Measurements from ENCODE around the gene SYF2. TPM values are rescaled to one million over a fixed set of nuclear protein-coding genes. Genes with fewer than 3 reads are reported as not detected.

SYF2 gene
- total RNA-seq, 1 experiment from 2014 or later = 29.8 TPM

DNA sequence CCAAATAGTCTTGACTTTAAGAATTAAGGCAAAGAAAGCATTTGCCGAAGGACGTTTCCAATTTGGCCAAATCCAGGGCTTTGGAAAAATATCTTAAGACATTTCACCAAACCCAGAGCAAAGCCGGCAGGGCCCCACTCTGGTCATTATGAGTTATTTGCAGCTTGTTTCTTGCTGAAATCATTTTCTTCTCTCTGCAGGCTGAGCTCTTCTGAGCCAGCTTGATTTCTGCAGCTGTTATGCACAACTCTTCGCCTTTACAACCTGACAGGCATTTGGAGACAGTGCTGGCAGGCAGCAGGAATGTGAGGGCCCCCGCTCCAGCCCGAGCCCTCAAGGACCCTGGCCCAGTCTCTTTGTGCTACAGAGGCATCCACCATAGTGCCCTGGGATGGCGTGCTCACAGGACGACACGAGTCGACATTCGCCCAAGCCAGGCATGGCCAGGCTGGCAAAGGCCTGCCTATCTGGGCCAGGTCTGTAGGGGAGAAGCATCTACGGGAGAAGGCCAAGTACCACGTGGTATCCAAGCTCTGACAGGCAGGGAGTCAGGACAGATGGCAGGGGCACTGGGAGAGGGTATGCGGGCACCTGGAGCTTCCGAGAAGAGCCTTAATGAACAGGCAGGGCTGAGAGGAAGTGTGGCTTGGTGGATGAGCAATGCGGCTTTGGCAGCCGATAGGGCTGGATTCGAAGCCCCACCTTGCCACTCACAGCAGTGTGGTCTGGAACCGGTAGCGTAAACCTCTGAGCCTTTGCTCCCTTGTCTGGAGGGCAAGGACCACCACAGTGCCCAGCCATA is 32.3 kb downstream of the SYF2 start:
- H3K27me3 ChIP-seq (ENCODE audit: low read length) = 0 out of 2 replicates have a peak, but pooled peaks cover 2% of the 10 kb centered on the region
- no peak overlapping the region for H3K9ac ChIP-seq (ENCODE audit: low read length)
- 0 out of 2 replicates have a peak, but pooled peaks cover 3% of the 10 kb centered on the region for H3K4me1 ChIP-seq (ENCODE audit: insufficient read depth, low read length)
- no peak for ATAC-seq
- H3K9me2 ChIP-seq (replicated peaks; ENCODE audit: low read length) = no peaks in the 10 kb centered on the region
- H3F3A ChIP-seq (ENCODE audit: low read length, unreplicated experiment) = no peaks in the 10 kb centered on the region
- no peaks in the 10 kb centered on the region for H3K36me3 ChIP-seq (ENCODE audit: low read depth, low read length)
- DNase-seq = no peak
- no peak overlapping the region for H3K27ac ChIP-seq (ENCODE audit: low read length)
- no TSS peak for BruUV-seq (replicated peaks)
- intact Hi-C loops (cut with micrococcal nuclease) = no loop called here
- H3K9me3 ChIP-seq (ENCODE audit: low read length) = no peaks in the 10 kb centered on the region
- POLR2A ChIA-PET (ENCODE audit: unreplicated experiment) = no interaction called here
- no peak overlapping the region for H2AFZ ChIP-seq (ENCODE audit: low read length)
- H3K79me2 ChIP-seq (ENCODE audit: low read length) = no peaks in the 10 kb centered on the region
- H3K4me2 ChIP-seq (ENCODE audit: low read length) = no peak overlapping the region
- TF ChIP-seq EZH2phosphoT487 (IDR thresholded peaks at IDR 0.05; ENCODE audit: borderline replicate concordance, low read length) = no peak
- TF ChIP-seq, protein P1, sequence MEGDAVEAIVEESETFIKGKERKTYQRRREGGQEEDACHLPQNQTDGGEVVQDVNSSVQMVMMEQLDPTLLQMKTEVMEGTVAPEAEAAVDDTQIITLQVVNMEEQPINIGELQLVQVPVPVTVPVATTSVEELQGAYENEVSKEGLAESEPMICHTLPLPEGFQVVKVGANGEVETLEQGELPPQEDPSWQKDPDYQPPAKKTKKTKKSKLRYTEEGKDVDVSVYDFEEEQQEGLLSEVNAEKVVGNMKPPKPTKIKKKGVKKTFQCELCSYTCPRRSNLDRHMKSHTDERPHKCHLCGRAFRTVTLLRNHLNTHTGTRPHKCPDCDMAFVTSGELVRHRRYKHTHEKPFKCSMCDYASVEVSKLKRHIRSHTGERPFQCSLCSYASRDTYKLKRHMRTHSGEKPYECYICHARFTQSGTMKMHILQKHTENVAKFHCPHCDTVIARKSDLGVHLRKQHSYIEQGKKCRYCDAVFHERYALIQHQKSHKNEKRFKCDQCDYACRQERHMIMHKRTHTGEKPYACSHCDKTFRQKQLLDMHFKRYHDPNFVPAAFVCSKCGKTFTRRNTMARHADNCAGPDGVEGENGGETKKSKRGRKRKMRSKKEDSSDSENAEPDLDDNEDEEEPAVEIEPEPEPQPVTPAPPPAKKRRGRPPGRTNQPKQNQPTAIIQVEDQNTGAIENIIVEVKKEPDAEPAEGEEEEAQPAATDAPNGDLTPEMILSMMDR (conservative IDR thresholded peaks at IDR 0.05; ENCODE audit: low read depth, low read length) = no peak
- TF ChIP-seq EZH2 (IDR thresholded peaks at IDR 0.05; ENCODE audit: low read length, unreplicated experiment) = no peak
- CTCF ChIA-PET = no interaction called here
- no peaks in the 10 kb centered on the region for H4K20me1 ChIP-seq (ENCODE audit: low read length)
- H3K4me3 ChIP-seq (ENCODE audit: low read length) = no peak overlapping the region

DNA sequence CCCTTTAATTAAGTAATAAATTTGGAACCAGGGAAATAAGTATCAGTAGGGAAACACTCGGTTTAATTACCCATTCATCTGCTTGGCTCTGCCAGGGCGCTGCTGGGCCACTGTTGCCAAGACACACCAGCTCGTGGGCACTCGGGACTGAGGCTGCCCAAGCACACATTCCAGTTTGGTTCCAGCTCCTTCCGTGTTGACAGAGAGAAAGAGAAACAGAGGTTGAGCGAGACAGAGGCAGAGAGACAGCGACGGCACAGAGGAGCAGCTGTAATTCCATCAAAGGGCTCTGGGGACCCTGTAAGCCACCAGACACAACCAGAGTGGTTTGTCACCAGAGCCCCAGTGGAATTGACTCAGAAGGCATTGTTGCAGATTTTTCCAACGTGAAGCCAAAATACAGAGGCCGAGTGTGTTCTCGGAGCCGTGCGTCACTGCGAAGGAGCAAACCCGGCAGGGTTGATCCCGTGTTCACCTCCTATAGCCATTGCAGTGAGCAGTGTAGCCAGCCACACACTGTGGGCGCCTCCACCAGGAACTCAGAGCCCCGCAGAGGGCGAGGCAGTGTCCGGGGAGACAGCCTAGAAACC is 33.5 kb downstream of the SYF2 start:
- CTCF ChIA-PET = no interaction called here
- no TSS peak for BruUV-seq (replicated peaks)
- Histone ChIP-seq H3K4me2 (ENCODE audit: low read length) (peak overlapping the region; percentile 23; the same call in 1 of the 2 replicates), H3K4me1 (ENCODE audit: insufficient read depth, low read length) (0 out of 2 replicates have a peak, but pooled peaks cover 3% of the 10 kb centered on the region), H3K9me3 (ENCODE audit: low read length) (no peaks in the 10 kb centered on the region), H3K9me2 (replicated peaks; ENCODE audit: low read length) (no peaks in the 10 kb centered on the region), H3K27me3 (ENCODE audit: low read length) (0 out of 2 replicates have a peak, but pooled peaks cover 2% of the 10 kb centered on the region), H3F3A (ENCODE audit: low read length, unreplicated experiment) (no peaks in the 10 kb centered on the region), H3K79me2 (ENCODE audit: low read length) (no peaks in the 10 kb centered on the region), H3K4me3 (ENCODE audit: low read length) (no peak overlapping the region), H3K27ac (ENCODE audit: low read length) (no peak overlapping the region), H2AFZ (ENCODE audit: low read length) (peak overlapping the region; percentile 20; the same call in 1 of the 2 replicates), H4K20me1 (ENCODE audit: low read length) (no peaks in the 10 kb centered on the region), H3K36me3 (ENCODE audit: low read depth, low read length) (no peaks in the 10 kb centered on the region), H3K9ac (ENCODE audit: low read length) (no peak overlapping the region)
- ATAC-seq (peak; percentile 70), DNase-seq (peak; percentile 3)
- intact Hi-C loops (cut with micrococcal nuclease) = no loop called here
- TF ChIP-seq EZH2 (IDR thresholded peaks at IDR 0.05; ENCODE audit: low read length, unreplicated experiment) = no peak
- no peak for TF ChIP-seq EZH2phosphoT487 (IDR thresholded peaks at IDR 0.05; ENCODE audit: borderline replicate concordance, low read length)
- TF ChIP-seq, protein P1 (conservative IDR thresholded peaks at IDR 0.05; ENCODE audit: low read depth, low read length) = 0 out of 2 replicates have a peak, but pooled peaks have one; percentile 15
- POLR2A ChIA-PET (ENCODE audit: unreplicated experiment) = no interaction called here
